HG03439 (cell line): ENCODE measurements around the gene NTN3.
A peak's percentile ranks its signal among the peaks of the same experiment; 100 is the strongest.
"Not testable (repeated sequence)": the region's sequence is repeated elsewhere in the genome, so short reads cannot be mapped to it uniquely, and the experiment has no call there.

Source experiments
- ATAC-seq: cut with Tn5 transposase; IDR thresholded peaks from one replicate; pipeline ENCODE4 v1.9.1; 2021; ENCODE audit warnings: mild to moderate bottlenecking, moderate library complexity; ENCODE audit not compliant: unreplicated experiment

NTN3 gene

GRCh38 chr16:2439598-2439997, 31.5 kb upstream of the NTN3 start:
- ATAC-seq = no peak

GRCh38 chr16:2441143-2441804, 29.8 kb upstream of the NTN3 start:
- not testable (repeated sequence) for ATAC-seq

GRCh38 chr16:2443555-2443954, 27.5 kb upstream of the NTN3 start:
- no peak for ATAC-seq

- ATAC-seq = no peak
Measured at GRCh38 chr16:2447920-2448583, 23.0 kb upstream of the NTN3 start.

GRCh38 chr16:2449118-2449517, 22.0 kb upstream of the NTN3 start:
- no peak for ATAC-seq

GRCh38 chr16:2450535-2450934, 20.6 kb upstream of the NTN3 start:
- no peak for ATAC-seq

GRCh38 chr16:2450975-2451381, 20.1 kb upstream of the NTN3 start:
- ATAC-seq = no peak

- ATAC-seq = no peak
Measured at GRCh38 chr16:2451851-2452320, 19.2 kb upstream of the NTN3 start.

- no peak for ATAC-seq
Measured at GRCh38 chr16:2452650-2453049, 18.4 kb upstream of the NTN3 start.

GRCh38 chr16:2455081-2455845, 15.8 kb upstream of the NTN3 start:
- ATAC-seq = no peak

GRCh38 chr16:2456551-2457153, 14.4 kb upstream of the NTN3 start:
- ATAC-seq = no peak

- no peak for ATAC-seq
Measured at GRCh38 chr16:2457267-2457666, 13.8 kb upstream of the NTN3 start.

- ATAC-seq = no peak
Measured at GRCh38 chr16:2457946-2458345, 13.2 kb upstream of the NTN3 start.

GRCh38 chr16:2458887-2459646, 12.0 kb upstream of the NTN3 start:
- ATAC-seq = no peak

- ATAC-seq = peak; percentile 81
Measured at GRCh38 chr16:2459647-2460390, 11.3 kb upstream of the NTN3 start, which contains the start of gene TEDC2. Gene TEDC2 (plus strand): TSS chr16:2460109. CDS start chr16:2460145, 36 bp downstream.

- ATAC-seq = no peak
Measured at GRCh38 chr16:2460391-2460713, 10.7 kb upstream of the NTN3 start.

- ATAC-seq = no peak
Measured at GRCh38 chr16:2460916-2461315, 10.2 kb upstream of the NTN3 start.

- no peak for ATAC-seq
Measured at GRCh38 chr16:2462031-2462866, 8.8 kb upstream of the NTN3 start.

GRCh38 chr16:2464333-2464732, 6.8 kb upstream of the NTN3 start:
- ATAC-seq = no peak
